GM04503 (cell line): ENCODE results near the gene CD36.

Experiments used
- DNase-seq: peaks from one replicate; pipeline ENCODE4 v3.0.0-alpha.2; 2012; ENCODE audit warnings: low read depth

The CD36 gene

DNA sequence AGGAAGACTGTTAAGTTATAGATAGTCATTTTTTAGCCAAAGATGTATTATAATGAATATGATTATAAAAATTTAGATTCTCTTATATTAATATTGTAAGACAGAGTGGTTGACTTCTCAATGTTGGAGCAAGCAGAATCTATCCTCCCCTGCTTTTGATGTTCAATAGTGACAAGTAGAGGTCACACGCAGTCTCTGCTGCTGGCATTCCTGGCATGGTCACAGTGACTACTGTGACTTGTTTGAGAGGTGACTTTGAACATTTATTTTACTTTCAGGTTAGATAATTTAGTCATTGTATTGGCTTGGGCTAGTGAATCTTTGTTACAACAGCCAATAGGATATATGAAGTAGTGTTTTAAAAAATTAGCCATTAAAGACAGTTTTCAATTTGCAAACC lies 13.7 kb upstream of the CD36 start:
- no peak for DNase-seq

DNA sequence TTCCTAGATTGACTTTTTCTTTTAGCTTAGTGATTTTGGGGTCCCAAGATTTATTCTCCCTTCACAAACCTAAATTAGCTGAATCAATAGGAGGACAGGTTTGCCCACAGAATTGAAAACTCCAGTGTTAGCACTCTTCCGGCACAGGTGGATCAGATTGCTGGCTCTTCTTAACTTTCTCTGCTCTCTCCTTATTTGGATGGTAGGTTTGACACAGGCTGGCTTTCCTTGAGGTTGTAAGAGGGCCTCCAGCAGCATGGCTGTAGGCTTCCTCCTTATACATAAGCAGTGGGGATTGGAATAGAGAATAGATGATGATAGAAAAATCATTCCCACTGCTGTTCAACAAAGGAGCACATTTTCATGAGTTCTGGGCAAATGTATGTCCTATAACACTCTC lies 9.4 kb upstream of the CD36 start:
- DNase-seq = no peak

DNA sequence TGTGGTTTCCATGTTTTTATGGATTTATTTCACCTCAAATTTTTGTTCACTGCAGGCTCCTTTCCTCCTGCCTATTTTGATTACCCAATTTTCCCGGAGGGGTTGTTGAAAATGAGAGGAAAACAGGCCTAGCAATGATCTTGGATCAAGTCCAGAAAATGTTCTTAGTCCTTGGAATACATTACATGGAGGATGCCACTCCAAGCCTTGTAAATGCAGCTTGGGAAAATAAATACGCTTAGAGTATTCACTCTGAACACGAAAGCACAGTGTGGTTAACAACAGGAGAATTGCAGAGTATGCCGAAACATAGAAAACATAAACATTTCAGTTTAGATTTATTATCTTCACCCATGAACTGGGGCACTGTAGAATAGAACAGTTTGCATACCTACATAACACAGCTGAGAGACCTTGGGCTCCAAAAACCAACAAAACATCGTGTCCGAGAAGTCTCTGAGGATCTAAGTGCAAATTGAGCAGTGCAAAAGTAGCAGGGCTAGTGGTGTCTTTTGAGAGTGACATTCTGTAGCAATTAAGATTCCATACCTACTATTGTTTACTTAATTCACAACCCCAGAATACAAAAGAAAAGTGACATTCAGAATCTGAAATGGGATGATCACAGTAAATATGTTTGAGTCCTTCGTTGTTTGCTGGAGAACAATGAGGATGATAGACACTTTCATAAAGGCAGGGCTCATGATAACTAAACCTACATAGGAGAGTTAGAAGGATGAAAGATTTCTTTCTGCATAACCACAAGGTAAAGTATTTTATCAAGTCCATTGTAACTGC lies 7.6 kb upstream of the CD36 start:
- no peak for DNase-seq

- DNase-seq = no peak
Observed at GRCh38 chr7:80631421-80631820, 7.0 kb upstream of the CD36 start.

GRCh38 chr7:80632139-80632538 lies 6.3 kb upstream of the CD36 start:
- no peak for DNase-seq

GRCh38 chr7:80632819-80633218 lies 5.6 kb upstream of the CD36 start:
- DNase-seq = no peak

DNA sequence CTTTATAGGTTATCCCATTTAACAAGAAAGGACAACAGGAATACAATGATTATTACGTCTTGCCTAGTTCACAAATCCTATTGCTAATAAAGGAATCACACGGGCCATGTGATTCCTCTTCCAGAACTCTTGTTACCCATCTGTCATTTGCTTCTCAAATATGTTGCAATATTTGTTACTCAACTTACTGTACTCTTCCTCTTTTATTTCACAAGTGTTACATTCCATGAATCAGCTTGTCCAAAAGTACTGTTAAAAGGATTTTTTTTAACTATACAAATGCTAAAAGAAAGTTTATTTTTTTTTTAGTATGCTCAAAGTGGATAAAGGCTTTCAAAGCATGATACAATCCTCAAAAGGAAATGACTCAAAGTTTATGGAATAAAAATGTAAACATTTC lies 3.9 kb upstream of the CD36 start:
- DNase-seq = peak; percentile 87

GRCh38 chr7:80635533-80635932 lies 2.9 kb upstream of the CD36 start:
- DNase-seq = no peak

GRCh38 chr7:80635998-80636397 lies 2.4 kb upstream of the CD36 start:
- DNase-seq = no peak

- no peak for DNase-seq
Observed at GRCh38 chr7:80636709-80637108, 1.7 kb upstream of the CD36 start.

- DNase-seq = no peak
Observed at GRCh38 chr7:80637454-80637853, 988 bp upstream of the CD36 start.

GRCh38 chr7:80639011-80639410 lies 569 bp downstream of the CD36 start:
- DNase-seq = no peak

DNA sequence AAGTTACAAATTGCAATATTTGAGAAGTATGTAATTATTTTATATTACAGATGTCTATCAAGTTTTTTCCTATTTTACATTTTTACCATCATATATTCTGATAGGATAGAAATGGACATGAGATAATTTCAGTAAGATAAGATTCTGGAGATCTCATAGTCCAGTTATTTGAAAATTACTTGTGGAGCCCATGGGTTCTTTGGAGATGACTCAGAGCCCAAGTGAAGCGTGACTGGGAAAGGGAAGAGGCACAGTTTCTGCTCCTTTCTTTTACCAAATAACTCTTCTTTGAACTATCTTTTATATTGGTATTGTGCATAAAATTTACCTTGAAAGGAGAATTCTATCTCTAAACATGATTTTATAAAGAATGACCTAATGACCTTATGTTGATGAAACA lies 2.4 kb downstream of the CD36 start:
- no peak for DNase-seq

- no peak for DNase-seq
Observed at GRCh38 chr7:80641548-80641947, 3.1 kb downstream of the CD36 start.

GRCh38 chr7:80642871-80643270 lies 4.4 kb downstream of the CD36 start:
- DNase-seq = no peak

GRCh38 chr7:80643336-80643915 lies 5.0 kb downstream of the CD36 start:
- DNase-seq = no peak

GRCh38 chr7:80644054-80644453 lies 5.6 kb downstream of the CD36 start:
- DNase-seq = no peak

DNA sequence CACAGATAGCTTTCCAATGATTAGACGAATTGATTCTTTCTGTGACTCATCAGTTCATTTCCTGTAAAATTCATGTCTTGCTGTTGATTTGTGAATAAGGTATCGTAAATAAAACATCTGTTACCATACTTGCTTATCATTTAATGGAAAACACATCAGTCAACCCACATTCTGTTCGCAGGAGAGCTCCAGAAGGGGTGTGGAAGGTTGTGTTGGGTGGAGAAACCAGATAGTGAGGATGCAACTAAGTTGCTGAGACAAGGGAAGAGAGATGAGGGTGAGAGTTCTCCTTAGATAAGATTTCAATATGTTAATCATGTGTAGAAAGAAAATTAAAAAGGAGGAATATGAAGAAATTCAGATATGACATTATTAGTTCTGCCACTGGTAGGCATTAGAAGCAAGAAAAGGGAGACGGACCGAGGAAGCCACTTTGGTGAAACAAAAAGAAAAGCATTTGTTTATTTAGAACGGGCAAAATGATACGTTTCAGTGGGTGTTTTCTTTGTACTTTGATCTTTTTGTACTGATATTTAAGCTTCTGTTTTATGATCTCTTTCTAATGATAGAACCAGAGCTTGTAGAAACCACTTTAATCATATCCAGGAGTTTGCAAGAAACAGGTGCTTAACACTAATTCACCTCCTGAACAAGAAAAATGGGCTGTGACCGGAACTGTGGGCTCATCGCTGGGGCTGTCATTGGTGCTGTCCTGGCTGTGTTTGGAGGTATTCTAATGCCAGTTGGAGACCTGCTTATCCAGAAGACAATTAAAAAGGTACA lies 7.8 kb downstream of the CD36 start:
- DNase-seq = no peak

DNA sequence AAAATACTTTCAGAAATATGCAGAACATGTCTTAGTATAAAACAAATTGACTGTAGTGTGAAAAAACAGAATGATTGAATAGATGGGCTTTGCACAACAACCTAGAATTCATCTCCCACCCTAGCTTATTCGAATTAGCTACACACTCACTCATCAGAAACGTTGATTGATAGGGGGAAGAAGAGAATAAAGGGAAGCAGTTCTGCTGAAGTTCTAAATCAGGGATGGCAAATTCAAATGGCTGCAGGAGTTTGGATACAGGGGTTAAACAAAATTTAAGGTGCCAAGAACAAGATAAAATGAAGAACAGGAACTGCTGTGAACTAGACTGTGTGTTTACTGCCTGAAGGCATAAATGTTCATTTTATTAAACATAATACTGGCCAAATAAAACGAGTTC lies 9.0 kb downstream of the CD36 start:
- DNase-seq = no peak

GRCh38 chr7:80648031-80648600 lies 9.7 kb downstream of the CD36 start:
- no peak for DNase-seq

- no peak for DNase-seq
Observed at GRCh38 chr7:80649011-80649410, 10.6 kb downstream of the CD36 start.

GRCh38 chr7:80650030-80650429 lies 11.6 kb downstream of the CD36 start:
- DNase-seq = no peak

DNA sequence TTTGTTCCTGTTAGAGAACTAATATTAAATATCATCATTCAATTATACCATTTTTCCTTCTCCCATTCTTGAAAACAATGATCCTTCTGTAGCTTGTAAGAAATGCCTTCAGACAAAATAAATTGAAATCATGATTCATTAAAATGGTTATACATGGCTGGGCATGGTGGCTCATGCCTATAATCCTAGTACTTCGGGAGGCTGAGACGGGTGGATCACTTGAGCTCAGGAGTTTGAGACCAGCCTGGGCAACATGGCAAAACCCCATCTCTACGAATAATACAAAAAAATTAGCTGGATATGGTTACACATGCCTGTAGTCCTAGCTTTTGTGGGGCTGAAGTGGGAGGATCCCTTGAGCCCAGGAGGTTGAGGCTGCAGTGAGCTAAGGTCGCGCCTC lies 13.0 kb downstream of the CD36 start:
- no peak for DNase-seq
